Measurements from ENCODE around the gene SERPINB6.

- no peak for TF ChIP-seq CTCF (IDR thresholded peaks at IDR 0.05; ENCODE audit: low read depth, low read length, missing input control)
- no peak for TF ChIP-seq REST (IDR thresholded peaks at IDR 0.05)
- TF ChIP-seq RXRA (IDR thresholded peaks at IDR 0.05) = no peak
- TF ChIP-seq YY1 (IDR thresholded peaks at IDR 0.05) = no peak
Measured at GRCh38 chr6:2938632-2939083, 32.7 kb downstream of the SERPINB6 start.
